SW480 (cell line): Measurements from ENCODE around the gene NDUFAF2.
"Not testable (repeated sequence)": the region's sequence is repeated elsewhere in the genome, so short reads cannot be mapped to it uniquely, and the experiment has no call there.

ENCODE experiments used
- DNase-seq: peaks from one replicate; pipeline ENCODE4 v3.0.0-alpha.2; 2016; ENCODE audit warnings: low spot score

NDUFAF2 gene

DNA sequence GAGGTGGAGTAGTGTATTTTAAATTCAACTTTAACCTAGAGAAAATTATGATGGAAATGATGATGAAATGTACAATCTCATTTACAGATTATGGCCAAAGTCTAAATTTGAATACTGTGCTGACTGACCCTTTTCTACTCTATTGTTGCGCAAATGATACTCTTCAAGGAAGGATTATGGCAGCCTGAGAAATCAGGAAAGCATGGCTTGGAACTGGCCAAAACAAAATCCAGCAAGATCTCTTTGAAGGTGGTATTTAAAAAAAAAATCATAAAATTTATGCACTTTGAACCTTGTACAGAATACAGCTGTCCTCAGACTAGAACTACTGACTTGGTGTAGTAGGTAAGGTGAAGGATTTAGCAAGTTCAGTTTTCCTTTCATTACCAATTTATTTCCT, 105.3 kb downstream of the NDUFAF2 start:
- DNase-seq: no peak

DNA sequence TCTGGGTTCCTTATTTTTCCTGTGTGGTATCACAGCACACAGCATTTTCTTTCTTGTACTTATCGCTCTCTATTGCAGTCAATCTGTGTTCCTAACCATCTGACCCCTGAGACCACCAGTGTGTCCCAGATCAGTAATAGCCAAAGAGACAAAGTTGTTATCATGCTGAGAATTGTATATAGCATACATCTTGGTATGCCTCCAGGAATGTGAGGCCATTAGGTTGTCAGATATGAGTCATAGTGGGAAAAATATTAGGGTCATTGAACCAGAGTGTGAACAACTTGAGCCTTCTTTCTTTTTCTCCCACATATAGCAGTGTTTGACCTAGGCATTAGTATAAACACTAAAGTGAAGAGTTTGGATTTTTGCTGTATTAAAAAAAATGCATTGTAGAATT, 106.3 kb downstream of the NDUFAF2 start:
- DNase-seq: peak; percentile 14

DNA sequence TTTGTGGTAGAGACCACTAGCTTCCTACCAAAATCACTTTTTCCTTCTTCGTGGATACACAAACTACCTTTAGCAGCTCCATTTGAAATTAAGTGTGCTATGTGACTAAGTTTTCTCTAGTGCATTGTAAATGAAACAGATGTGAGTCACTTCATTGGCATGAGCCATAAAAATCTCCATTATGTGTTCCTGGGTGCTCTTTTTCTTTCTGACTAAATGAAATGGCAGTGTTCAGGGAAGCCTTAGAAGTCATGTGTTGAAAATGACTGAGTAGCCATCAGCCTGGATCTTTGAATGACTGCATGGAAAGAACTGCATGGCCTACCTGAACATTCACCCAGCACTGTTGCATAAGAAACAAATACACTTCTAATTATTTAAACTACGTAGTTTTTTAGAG, 107.9 kb downstream of the NDUFAF2 start:
- DNase-seq: peak; percentile 76

DNA sequence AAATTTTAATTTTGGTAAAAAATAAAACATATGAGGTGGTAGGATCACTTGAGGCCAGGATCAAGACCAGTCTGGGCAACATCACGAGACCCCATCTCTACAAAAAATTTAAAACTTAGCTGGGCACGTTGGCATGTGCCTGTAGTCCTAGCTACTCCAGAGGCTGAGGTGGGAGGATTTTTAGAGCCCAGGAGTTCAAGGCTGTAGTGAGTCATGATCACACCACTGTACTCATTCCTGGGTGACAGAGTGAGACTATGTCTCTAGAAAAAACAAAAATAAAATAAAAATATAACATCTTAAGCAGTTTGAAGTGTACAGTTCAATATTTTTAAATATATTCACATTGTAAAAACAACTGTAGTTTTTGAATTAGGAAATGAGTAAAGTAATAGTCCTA, 108.9 kb downstream of the NDUFAF2 start:
- no peak for DNase-seq

DNA sequence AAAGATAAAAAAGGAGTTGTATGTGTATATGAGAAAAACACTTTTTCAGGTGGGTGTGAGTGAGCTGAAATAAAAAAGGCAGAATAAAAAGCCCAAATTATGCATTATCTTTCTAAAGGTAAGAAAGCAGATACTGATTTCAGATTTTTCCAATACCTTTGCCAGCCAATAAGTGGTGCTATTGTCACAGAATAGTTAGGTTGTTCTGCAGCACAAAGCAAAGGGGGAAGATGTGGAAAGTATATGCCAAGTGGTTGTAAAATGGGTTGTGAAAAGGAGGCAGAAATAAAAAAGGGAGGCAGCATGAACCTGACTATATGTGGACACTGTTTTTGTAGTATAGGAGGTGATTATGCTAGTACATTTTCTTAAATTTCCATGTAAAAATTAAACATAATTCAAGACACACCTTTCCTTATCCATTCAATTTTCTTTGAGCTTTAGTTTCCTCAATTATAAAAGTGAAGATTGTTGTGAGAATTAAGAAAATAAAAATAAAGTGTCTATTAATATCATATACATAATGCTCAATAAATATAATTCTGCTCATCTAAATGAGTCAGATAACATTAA, 110.5 kb downstream of the NDUFAF2 start:
- peak; percentile 58 for DNase-seq

DNA sequence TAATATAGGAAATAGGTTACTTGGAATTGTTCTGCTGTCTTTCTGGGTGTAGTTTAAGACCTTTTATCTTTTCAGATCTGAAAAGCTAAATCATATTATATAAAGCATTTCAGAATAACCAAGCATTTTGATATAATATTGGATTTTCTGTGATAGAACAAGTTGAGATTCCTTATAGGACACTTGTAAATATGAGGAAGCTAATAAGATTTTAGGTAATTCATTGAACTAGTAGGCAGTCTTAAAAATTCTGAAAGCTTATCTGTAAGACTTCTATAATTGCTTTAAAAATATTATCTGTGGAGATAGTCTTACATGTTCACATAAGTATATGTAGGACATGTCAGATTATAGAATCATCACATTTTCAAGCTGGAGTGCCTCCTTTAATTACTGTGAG, 114.5 kb downstream of the NDUFAF2 start:
- DNase-seq: no peak

DNA sequence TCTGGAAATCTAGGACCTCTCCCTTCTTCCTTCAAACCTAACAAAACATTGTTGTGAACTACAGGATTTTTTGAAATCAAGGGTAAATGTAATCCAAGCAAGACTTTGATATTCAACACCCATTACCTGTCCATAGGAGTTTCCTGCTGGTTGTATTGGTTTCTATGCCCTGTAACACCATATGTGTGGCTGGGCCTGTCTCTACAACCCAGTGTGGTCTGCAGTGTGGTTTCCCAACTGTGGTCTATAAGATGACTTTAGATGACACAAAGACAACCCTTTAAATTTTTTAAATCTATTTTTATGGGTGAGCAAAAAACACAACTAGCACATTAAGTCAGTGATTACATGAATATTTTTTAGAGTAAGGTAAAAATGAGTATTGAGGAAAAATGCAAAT, 124.1 kb downstream of the NDUFAF2 start:
- DNase-seq: no peak

DNA sequence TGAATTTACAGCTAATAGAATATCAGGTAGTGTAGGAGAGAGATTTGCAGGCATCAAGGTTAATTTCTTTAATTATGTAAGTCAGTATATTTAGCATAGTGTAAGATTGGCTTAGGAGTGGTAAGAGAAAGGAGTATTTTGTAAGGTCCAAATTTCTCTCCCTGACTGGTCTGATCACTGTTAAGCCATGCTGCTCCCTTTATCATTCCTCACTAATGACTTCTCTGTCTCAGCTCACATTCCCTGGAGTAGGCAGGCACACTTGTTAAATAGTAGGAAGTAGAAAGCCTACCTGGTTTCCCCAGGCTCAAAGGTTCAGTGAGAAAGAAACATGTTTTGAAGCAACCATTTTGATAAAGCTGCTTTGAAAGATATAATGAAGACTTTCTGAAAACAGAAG, 126.5 kb downstream of the NDUFAF2 start:
- DNase-seq: no peak

DNA sequence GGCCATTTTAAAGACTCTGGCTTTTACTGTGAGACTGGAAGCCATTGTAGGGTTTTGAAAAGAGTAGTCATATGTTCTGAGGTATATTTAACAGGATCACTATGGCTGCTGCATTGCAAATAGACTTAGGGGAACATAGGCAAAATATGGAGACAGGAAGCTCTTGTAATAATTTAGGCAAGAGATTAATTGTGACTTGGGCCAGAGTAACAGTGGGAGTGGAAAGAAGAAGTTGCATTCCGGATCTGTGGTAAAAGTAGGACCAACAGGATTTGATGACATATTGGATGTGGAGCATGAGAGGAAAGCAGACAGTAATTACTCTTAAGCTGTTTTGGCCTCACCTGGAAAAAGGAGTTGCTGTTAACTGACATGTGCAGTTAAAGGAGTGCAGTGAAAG, 131.6 kb downstream of the NDUFAF2 start:
- DNase-seq: no peak

DNA sequence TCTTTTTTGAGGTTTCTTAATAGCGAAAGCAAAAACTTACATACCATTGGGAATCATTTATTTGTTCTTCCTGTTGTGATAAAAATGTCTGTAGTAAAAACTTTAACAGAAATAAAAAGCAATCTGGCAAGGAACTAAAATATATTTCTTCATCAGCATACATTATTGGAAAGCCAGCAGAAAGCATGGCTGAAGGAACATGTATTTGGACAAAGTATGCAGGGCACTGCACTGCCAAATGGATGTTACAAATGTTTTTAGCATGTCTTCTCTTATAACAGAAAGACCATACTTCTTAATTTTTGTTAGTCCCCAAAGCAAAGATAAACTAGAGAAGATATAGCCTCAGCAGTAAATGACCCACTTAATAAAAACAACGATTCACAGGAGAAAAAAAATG, 136.7 kb downstream of the NDUFAF2 start:
- DNase-seq: no peak

DNA sequence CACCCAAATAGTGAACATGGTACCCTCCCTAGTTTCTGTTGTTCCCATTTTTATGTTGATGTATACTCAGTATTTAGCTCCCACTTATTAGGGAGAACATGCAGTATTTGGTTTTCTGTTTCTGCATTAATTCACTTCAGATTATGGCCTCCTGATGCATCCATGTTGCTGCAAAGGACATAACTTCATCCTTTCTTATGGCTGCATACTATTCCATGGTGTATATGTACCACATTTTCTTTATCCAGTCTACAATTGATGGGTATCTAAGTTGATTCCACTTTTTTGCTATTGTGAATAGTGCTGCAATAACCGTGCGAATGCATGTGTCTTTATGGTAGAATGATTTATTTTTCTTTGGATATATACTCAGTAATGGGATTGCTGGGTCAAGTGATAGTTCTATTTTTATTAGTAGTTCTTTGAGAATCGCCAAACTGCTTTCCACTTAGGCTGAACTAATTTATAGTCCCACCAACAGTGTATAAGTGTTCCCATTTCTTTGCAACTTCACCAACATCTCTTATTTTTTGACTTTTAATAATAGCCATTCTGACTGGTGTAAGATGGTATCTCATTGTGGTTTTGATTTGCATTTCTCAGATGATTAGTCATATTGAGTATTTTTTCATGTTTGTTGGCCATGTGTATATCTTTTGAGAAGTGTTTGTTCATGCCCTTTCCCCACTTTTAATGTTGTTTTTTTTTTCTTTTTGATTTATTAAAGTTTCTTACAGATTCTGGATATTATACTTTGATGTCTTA, 137.7 kb downstream of the NDUFAF2 start:
- DNase-seq: no peak

DNA sequence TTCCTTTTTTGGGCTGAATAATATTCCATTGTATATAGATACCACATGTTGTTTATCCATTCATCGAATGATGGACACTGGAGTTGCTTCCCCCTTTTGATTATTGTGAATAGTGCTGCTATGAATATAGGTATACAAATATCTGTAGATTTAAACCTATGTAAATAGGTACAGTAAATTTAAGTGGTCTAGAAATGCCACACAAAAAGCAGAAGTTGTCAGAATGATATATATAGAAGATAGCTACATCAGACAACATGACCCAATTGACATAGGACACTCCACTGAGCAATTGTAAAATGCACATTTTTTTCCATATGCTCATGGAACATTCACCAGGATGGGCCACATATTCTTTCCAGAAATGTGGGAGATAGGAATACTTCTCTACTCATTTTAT, 139.7 kb downstream of the NDUFAF2 start:
- no peak for DNase-seq

DNA sequence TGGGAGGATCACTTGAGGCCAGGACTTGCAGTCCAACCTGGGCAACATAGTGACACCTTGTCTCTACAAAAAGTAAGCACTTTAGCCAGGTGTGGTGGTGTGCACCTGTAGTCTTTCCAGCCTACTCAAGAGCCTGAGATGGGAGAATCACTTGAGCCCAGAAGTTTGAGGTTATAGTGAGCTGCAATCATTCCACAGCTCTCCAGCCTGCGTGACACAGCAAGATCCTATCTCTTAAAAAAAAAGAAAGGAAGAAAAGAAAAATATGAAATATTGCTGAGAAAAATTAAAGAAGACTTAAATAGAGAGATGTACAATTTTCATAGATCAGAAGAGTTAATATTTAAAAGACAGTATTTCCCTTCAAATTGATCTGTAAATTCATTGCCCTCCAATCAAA, 140.9 kb downstream of the NDUFAF2 start:
- no peak for DNase-seq

DNA sequence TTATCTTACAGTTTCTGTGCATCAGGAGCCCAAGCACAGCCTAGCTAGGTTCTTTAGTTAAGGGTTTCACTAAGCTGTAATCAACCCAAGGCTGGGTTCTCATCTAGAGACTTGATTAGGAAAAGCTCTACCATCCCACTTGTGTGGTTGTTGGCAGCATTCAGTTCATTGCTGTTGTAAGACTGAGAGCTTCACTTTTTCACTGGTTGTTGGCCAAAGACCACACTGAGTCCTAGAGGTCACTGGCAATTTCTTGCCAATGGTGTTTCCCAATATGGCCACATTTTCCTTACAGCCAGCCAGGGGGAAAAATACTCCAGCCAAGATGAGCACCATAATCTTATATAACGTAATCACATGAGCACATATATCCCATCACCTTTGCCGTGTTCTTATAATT, 142.9 kb downstream of the NDUFAF2 start:
- DNase-seq: no peak

DNA sequence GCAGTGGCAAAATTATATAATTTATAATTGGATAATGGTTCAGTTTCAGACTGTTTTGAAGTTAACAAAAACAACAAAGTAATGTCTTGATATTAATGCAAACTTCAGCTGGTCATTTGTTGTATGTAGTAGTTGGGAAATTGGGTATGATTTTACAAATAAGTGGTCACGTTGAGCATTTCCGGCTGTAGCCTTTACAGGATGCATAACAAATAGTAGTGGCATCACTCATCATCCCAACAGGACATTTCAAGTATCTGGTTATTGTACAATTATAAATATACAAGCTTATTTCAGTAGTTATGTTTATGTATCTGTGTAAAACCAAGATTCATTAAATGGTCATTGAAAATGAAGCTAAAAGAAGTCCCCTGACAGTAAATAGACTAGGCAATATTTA, 144.3 kb downstream of the NDUFAF2 start:
- no peak for DNase-seq

DNA sequence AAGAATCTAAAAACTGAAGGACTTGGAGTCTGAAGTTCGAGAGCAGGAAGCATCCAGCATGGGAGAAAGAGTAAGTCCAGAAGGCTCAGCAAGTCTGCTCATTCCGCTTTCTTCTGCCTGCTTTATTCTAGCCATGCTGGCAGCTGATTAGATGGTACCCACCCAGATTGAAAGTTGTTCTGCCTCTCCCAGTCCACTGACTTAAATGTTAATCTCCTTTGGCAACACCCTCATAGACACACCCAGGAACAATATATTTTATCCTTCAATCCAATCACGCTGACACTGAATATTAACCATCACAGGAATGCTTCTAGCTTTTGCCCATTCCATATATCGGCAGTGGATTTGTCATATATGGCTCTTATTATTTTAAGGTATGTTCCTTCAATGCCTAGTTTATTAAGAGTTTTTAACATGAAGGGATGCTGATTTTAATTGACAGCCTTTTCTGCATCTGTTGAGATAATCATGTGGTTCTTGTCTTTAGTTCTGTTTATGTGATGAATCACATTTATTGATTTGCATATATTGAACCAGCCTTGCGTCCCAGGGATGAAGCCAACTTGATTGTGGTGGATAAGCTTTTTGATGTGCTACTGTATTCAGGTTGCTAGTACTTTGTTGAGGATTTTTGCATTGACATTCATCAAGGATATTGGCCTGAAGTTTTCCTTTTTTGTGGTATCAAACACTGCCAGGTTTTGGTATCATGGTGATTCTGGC, 148.2 kb downstream of the NDUFAF2 start:
- DNase-seq: not testable (repeated sequence)

DNA sequence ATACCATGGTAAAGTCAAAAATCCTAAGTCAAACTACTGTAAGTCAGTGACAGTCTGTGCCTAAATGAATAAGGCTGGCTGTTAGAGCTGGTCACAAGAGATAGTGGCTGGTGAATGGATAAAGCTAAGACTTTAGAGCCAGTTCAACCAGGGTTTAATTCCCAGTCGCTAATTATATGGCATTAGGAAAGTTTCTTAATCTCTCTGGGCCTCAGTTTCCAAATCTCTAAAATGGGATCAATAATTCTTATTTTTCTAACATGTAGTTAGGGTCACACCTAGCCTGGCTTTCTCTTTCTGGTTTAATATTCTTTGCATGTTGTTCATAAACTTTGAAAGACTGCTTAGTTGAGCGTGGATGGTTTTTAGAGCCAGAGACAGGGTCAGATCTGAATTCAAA, 152.5 kb downstream of the NDUFAF2 start:
- DNase-seq: no peak

DNA sequence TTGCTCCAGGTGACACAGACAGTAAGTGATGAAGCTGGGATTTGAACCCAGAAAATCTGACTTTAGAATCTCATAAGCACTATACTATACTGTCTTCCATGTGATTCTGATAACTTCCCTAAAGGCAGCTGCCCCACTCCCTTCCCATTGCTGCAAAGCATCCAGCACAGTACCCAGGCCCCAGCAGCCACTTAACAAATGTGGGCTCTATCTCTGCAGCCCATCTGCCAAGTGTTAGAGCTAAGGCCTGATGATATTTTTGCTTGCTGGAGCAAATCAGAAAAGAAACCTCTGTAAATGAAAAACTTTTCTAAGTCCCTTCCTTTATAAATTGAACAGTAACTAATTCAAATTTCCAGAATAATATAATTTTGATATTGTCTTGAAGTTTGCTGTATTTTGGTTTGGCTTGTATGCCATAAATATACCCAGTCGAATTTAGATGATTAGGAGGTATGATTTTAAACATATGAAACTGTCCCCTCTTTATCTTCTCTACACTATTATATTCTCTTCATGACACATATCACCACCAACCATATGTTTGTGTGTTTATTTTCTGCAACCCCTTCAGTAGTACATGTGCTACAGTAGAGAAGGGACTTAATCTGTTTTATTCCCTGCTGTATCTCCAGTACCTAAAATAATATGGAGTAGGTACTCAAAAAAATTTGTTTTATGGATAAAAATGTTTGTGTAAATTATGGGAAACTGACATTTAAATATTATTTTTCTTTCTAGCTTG, 153.4 kb downstream of the NDUFAF2 start:
- DNase-seq: no peak

DNA sequence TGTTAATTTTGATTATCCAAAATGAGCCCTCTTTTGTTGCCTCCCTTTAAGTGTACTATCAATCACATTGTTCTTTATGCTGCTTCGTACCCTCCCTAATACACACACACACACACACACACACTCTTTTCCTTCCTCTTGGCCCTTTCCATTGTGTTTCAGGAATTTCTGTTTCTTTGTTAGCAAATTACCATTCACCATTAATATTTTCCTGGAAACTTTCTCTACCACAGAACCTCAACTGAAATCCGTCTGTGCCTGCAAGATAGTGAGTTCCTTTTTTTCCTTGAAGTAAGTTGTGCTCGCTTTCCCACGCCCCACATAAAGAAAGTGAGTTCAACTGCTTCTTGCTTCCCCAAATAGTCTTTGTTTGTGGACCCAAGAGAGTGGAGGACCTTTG, 155.4 kb downstream of the NDUFAF2 start:
- no peak for DNase-seq

DNA sequence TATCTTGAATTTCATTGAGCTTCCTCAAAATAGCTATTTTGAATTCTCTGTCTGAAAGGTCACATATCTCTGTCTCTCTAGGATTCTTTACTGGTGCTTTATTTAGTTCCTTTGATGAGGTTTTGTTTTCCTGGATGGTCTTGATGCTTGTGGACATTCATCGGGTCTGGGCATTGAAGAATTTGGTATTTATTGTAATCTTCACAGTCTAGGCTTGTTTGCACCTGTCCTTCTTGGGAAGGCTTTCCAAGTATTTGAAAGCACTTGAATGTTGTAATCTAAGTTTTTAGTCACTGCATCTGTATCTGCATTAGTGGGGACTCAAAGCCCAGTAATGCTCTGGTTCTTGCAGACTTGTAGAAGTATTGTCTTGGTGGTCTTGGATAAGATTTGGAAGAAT, 169.4 kb downstream of the NDUFAF2 start:
- DNase-seq: no peak

DNA sequence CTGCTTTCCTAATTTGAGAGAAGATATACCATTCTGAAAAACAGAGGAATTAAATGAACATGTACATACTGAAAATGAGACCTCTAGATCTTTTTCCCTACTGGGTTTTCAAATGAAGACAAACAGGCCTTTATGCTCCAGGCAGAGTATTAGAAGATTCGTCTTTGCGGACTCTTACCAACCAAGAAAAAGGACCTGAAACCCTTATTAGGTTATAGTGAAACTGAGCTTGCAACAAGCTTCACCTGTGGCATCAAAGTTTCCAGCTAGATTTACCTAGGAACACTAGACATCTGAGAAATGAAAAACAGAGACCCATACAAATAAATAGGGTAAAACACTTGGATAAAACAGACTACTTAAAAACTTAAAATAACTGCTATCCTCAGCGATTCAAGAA, 171.0 kb downstream of the NDUFAF2 start:
- DNase-seq: no peak

DNA sequence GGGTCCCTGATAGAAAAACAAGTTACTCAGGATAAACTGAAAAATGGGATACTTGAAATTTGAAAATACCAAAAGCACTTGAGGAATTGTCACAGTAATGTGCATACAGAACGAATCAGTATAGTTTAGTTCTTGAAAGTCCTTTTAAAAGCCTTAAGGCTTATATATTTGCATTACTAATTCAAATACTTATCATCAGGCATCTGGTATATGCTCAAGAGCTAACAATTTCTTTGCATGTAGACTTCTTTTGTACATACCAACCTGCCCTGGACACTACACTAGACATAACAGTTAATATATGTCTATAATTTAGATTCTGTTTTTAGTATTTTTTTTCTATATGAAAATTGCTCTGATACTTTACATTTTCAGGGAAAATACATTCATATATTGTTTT, 174.1 kb downstream of the NDUFAF2 start:
- DNase-seq: no peak

DNA sequence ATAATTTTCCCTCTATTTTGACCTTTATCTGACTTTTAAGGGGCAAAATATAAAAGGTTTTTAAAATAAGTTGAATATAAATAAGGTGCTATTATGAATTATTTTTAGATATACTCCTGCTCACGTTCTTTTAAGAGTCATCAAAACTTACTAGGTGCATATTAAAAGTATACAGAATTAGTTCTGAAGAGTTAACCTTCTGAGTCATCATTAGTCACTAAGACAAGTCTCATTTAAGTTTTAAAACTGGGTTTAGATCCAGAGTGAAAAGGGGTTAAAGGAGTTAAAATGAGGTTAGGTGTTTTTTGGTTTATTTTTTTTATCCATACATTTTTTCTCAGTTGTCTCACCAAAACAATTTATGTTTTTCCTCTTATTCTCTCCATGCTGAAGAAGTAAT, 175.5 kb downstream of the NDUFAF2 start:
- DNase-seq: no peak
